ENCODE measurements around the gene KLHL17.

KLHL17 gene

DNA sequence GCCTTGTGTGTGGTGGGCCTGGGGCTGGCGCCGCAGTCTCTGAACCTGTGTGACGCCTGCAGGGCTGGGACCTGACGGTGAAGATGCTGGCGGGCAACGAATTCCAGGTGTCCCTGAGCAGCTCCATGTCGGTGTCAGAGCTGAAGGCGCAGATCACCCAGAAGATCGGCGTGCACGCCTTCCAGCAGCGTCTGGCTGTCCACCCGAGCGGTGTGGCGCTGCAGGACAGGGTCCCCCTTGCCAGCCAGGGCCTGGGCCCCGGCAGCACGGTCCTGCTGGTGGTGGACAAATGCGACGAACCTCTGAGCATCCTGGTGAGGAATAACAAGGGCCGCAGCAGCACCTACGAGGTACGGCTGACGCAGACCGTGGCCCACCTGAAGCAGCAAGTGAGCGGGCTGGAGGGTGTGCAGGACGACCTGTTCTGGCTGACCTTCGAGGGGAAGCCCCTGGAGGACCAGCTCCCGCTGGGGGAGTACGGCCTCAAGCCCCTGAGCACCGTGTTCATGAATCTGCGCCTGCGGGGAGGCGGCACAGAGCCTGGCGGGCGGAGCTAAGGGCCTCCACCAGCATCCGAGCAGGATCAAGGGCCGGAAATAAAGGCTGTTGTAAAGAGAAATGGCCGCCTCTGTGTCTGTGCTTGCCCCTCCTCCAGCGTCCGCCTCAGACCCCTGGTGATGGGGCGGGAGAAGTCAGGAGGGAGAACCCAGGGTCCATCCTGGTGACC lies 53.7 kb downstream of the KLHL17 start:
- TF ChIP-seq EZH2 (IDR thresholded peaks at IDR 0.05) = no peak
- no peak for TF ChIP-seq FOXP2 (optimal IDR thresholded peaks at IDR 0.05; ENCODE audit: control extremely low read depth, extremely low read length, insufficient read depth)
- TF ChIP-seq POLR2AphosphoS5 (IDR thresholded peaks at IDR 0.05; ENCODE audit: borderline replicate concordance, low read depth, low read length) = no peak
- Histone ChIP-seq H3K9me3 (ENCODE audit: low read depth, low read length) (no peaks in the 10 kb centered on the region), H3K9ac (ENCODE audit: insufficient read length) (peak overlapping the region; percentile 19), H3K4me3 (peak overlapping the region; percentile 73), H3K36me3 (ENCODE audit: insufficient read depth, low read length) (no peaks in the 10 kb centered on the region), H3K27ac (no peak overlapping the region)
- DNase-seq (ENCODE audit: low read depth, low spot score) = no peak

GRCh38 chr1:1014799-1015681 lies 54.7 kb downstream of the KLHL17 start:
- no peak overlapping the region for H3K27ac ChIP-seq
- no peak for DNase-seq (ENCODE audit: low read depth, low spot score)
- no peak overlapping the region for H3K4me3 ChIP-seq
- no peak overlapping the region for H3K9ac ChIP-seq (ENCODE audit: insufficient read length)
- no peaks in the 10 kb centered on the region for H3K9me3 ChIP-seq (ENCODE audit: low read depth, low read length)
- no peaks in the 10 kb centered on the region for H3K36me3 ChIP-seq (ENCODE audit: insufficient read depth, low read length)
- no peak for TF ChIP-seq POLR2AphosphoS5 (IDR thresholded peaks at IDR 0.05; ENCODE audit: borderline replicate concordance, low read depth, low read length)
- no peak for TF ChIP-seq EZH2 (IDR thresholded peaks at IDR 0.05)
- TF ChIP-seq FOXP2 (optimal IDR thresholded peaks at IDR 0.05; ENCODE audit: control extremely low read depth, extremely low read length, insufficient read depth) = no peak
